Fibroblast of pulmonary artery (primary cell): ENCODE data around the gene DAAM2.

Experiments
- DNase-seq: peaks from one replicate; pipeline ENCODE4 v3.0.0-alpha.2; 2010; ENCODE audit warnings: low read depth
- H3K4me3 ChIP-seq: replicated peaks from 2 replicates; pipeline ENCODE4 v1.5.1; 2011; ENCODE audit warnings: low read depth, mild to moderate bottlenecking, control low read depth, low read length, moderate library complexity
- TF ChIP-seq, protein P1 (sequence below): IDR thresholded peaks from 2 replicates; pipeline ENCODE4 v1.5.1; 2011; ENCODE audit warnings: mild to moderate bottlenecking, control low read depth, low read length, inconsistent platforms; ENCODE audit errors: missing control alignments

DAAM2 gene

DNA sequence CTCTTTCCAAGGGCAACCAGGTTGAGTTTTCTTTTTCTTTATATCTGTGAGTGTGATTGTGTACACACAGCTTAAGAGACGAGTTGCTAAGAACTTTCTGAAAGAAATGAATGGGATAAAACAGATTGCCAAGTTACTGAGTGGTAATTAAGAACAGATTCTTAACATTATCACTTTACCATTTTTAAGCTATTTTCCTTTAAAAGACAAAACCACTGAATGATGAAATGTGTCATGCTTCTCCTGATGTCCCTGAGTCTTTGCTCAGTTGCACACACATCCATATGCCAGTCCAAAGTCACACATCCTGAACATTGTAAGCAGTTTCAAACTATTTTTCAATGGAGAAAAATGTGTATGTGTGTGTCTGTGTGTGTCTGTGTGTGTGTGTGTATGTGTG, 5.5 kb upstream of the DAAM2 start:
- no peak for DNase-seq
- TF ChIP-seq, protein P1, sequence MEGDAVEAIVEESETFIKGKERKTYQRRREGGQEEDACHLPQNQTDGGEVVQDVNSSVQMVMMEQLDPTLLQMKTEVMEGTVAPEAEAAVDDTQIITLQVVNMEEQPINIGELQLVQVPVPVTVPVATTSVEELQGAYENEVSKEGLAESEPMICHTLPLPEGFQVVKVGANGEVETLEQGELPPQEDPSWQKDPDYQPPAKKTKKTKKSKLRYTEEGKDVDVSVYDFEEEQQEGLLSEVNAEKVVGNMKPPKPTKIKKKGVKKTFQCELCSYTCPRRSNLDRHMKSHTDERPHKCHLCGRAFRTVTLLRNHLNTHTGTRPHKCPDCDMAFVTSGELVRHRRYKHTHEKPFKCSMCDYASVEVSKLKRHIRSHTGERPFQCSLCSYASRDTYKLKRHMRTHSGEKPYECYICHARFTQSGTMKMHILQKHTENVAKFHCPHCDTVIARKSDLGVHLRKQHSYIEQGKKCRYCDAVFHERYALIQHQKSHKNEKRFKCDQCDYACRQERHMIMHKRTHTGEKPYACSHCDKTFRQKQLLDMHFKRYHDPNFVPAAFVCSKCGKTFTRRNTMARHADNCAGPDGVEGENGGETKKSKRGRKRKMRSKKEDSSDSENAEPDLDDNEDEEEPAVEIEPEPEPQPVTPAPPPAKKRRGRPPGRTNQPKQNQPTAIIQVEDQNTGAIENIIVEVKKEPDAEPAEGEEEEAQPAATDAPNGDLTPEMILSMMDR, result no peak
- H3K4me3 ChIP-seq, result no peak overlapping the region

DNA sequence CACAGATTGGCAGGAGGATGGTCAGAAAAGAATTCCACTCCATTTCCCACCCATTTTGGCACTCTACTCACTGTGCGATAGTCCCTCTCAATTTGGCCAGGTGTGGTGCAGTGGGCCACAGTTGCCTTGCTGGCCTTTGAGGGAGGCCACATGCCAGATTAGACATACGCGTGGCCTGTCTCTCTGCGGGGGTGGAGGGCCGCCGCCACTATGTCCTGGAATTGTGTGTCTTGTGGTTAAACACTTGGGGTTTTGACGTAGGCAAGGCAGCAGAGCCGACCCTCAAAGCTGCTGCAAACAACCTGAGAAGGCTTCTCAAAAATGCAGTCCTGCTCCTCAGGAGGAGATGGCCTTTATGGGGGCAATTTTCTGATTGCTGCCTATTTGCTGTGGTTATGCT, 4.9 kb upstream of the DAAM2 start:
- DNase-seq, result no peak
- H3K4me3 ChIP-seq, result no peak overlapping the region
- TF ChIP-seq, protein P1, result no peak

DNA sequence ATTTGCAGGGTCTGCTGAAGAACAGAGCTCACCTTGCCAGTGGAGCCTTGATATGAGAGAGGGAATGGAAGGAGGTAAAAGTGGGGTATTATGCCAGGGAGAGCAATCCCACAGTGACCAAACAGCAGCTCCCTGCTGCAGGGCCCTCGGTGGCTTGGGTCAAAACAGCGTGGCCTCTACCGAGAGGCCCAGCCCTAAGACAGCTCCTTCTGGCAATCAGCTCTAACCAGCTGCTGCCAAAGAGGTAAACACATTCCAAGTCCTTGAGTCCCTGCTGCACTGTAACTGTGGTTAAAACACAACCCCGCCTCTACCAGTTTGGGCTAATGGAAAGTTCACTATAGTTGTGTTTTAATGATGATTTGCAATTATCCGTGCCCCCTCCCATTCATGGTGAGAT, 1.4 kb upstream of the DAAM2 start:
- TF ChIP-seq, protein P1, result no peak
- DNase-seq, result no peak
- no peak overlapping the region for H3K4me3 ChIP-seq

DNA sequence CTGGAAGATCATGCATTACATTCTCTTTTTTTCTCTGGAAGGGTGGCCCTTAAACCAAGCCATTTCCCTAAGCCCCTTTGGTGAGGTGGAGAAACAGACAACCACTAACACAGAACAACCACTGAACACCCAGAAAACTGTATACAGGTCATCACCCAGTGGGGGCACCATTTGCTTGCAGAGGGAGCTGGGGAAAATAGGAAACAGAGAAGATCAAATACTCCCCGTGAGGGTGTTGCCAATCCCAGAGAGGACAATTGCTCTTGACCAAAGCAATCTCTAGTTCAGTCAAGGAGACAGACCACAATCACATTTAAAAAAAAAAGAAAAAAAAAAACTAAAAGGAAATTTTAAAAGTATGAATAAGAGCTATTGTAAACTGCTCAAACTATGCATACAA, 865 bp upstream of the DAAM2 start:
- DNase-seq, result peak; percentile 35
- TF ChIP-seq, protein P1, result peak; percentile 35
- H3K4me3 ChIP-seq, result no peak overlapping the region

- TF ChIP-seq, protein P1, result no peak
- no peak for DNase-seq
- H3K4me3 ChIP-seq, result peak overlapping the region; percentile 63
Observed at GRCh38 chr6:39792540-39793450, 619 bp downstream of the DAAM2 start.

DNA sequence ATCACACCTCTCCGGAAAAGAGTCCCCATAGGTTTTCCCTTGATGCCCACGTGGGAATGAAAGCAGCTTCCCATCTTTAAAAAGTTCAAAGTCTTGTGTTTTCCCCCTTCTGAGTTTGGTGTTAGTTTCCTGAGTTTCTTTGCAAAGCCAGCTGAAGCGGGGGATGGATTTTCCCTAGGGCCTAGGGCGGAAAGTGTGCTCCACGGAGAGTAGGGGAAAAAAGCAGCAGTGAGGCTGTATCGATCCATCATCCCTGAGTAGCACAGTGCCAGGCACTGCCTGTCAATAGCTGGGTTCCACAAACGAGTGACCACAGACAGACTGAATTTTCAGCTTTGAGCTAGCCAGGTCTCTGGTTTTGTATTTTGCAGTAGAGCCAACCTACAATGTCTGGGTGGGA, 1.3 kb downstream of the DAAM2 start:
- TF ChIP-seq, protein P1, result no peak
- no peak for DNase-seq
- peak overlapping the region; percentile 63 for H3K4me3 ChIP-seq

DNA sequence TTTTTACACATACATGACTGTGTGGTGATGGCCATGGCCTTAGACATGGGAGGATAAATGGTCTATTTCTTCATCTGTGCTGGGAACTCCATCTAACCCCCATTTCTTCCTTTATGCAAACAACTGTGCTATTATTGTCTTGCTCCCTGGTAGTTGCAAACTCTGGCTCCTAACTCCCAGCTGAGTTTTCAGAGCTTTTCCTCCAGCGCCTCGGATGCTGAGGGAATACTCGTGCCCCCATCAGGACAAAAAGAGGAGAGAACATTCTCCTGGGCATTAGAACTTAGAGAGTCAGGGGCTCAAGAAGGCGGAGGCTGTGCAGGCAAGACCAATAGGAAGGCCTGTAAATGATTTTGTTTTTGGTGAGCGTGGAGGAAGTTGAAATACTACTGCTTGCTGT, 2.1 kb downstream of the DAAM2 start:
- no peak overlapping the region for H3K4me3 ChIP-seq
- TF ChIP-seq, protein P1, result no peak
- no peak for DNase-seq
